PFSK-1 (cell line): Measurements from ENCODE around the gene CDX1.

Experiments
- POLR2AphosphoS5 ChIP-seq: IDR thresholded peaks from 2 replicates; pipeline ENCODE4 v1.6.1; 2012; ENCODE audit warnings: low read depth, mild to moderate bottlenecking, control low read depth, low read length, moderate library complexity
- TAF1 ChIP-seq: IDR thresholded peaks from 2 replicates; pipeline ENCODE4 v1.6.1; 2012; ENCODE audit warnings: low read length, control low read depth, borderline replicate concordance; ENCODE audit not compliant: insufficient read depth

DNA sequence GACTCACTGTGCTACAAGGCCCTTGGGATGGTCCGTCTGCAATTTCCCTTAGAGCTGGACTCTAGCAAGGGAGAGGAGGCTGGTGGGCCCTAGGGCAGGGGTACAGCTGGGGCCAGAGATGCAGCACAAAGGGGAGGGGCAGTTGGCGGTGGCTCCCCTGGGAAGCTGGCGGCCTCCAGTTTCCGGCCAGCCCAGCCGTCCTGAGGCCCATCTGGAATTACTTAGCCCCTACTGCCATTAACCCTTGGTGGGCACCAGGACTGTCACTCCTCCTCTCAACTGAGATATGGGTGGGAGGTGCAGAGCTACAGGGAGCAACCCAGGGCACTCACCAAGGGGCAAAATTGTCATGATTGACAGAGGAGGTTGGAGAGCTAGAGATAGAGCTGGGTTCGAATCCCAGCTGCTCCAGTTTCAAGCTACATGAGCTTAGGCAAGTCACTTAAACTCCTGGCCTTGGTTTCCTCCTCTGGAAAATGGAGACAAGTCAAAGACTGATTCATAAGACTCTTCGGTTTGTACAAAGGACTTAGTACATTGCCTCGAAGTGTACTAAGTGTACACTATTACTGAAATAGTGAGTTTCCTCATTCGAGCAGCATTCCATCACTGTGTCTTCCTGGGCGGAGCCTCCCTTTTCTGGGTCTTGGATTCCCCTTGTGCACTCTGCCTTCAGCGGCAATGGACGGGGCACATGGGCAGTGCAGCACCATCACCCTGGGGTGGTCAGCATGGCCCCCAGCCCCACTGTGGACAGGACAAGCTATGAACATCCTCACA lies 8.2 kb upstream of the CDX1 start:
- TF ChIP-seq POLR2AphosphoS5, result no peak
- no peak for TF ChIP-seq TAF1
